Parathyroid adenoma (tissue), 2 donors: ENCODE results near the gene ANKHD1.
A peak's percentile ranks its signal among the peaks of the same experiment; 100 is the strongest.
"Not testable (repeated sequence)": the region's sequence is repeated elsewhere in the genome, so short reads cannot be mapped to it uniquely, and the experiment has no call there.

ENCODE experiments used
- H2AFZ ChIP-seq: fragments of 300-600 bp; sonication (generic); one replicate; pipeline ENCODE4 v1.7.0; 2017; ENCODE audit warnings: antibody characterized with exemption, mild to moderate bottlenecking
- H3K27ac ChIP-seq: fragments of 300-600 bp; sonication (generic); one replicate; pipeline ENCODE4 v1.7.0; 2017
- H3K27me3 ChIP-seq: fragments of 300-600 bp; sonication (generic); one replicate; pipeline ENCODE4 v1.7.0; 2017; ENCODE audit warnings: low read length; ENCODE audit not compliant: control insufficient read depth, insufficient read depth
- H3K36me3 ChIP-seq: fragments of 300-600 bp; sonication (generic); one replicate; pipeline ENCODE4 v1.7.0; 2017; ENCODE audit warnings: low read length; ENCODE audit not compliant: control insufficient read depth, insufficient read depth
- H3K4me1 ChIP-seq: fragments of 300-600 bp; sonication (generic); one replicate; pipeline ENCODE4 v1.7.0; 2017; ENCODE audit warnings: control low read depth
- H3K4me2 ChIP-seq: fragments of 300-600 bp; sonication (generic); one replicate; pipeline ENCODE4 v1.7.0; 2017; ENCODE audit warnings: low read length
- H3K4me3 ChIP-seq: fragments of 300-600 bp; sonication (generic); one replicate; pipeline ENCODE4 v1.7.0; 2017; ENCODE audit warnings: low read depth, low read length
- H3K79me2 ChIP-seq: fragments of 300-600 bp; sonication (generic); one replicate; pipeline ENCODE4 v1.7.0; 2017; ENCODE audit warnings: control low read depth
- H3K9ac ChIP-seq: fragments of 300-600 bp; sonication (generic); one replicate; pipeline ENCODE4 v1.7.0; 2017; ENCODE audit warnings: mild to moderate bottlenecking
- H3K9me3 ChIP-seq: fragments of 300-600 bp; sonication (generic); one replicate; pipeline ENCODE4 v1.7.0; 2017; ENCODE audit warnings: low read length; ENCODE audit not compliant: control insufficient read depth
- CTCF ChIP-seq: fragments of 300-600 bp; sonication (generic); IDR thresholded peaks from one replicate; pipeline ENCODE4 v1.7.0; 2017; ENCODE audit warnings: antibody characterized with exemption, mild to moderate bottlenecking
- donor health status: primary hyperparathyroidism.

The ANKHD1 gene

GRCh38 chr5:140576776-140577201 is 175.2 kb downstream of the ANKHD1 start:
- H3K9ac ChIP-seq: no peak overlapping the region
- no peak overlapping the region for H3K4me2 ChIP-seq
- H3K27ac ChIP-seq: peak overlapping the region; percentile 34
- H3K79me2 ChIP-seq: no peaks in the 10 kb centered on the region
- no peak overlapping the region for H3K4me3 ChIP-seq
- no peak for TF ChIP-seq CTCF
- no peaks in the 10 kb centered on the region for H3K27me3 ChIP-seq
- H2AFZ ChIP-seq: peak overlapping the region; percentile 43
- no peaks in the 10 kb centered on the region for H3K36me3 ChIP-seq
- H3K4me1 ChIP-seq: no peaks in the 10 kb centered on the region
- no peaks in the 10 kb centered on the region for H3K9me3 ChIP-seq

DNA sequence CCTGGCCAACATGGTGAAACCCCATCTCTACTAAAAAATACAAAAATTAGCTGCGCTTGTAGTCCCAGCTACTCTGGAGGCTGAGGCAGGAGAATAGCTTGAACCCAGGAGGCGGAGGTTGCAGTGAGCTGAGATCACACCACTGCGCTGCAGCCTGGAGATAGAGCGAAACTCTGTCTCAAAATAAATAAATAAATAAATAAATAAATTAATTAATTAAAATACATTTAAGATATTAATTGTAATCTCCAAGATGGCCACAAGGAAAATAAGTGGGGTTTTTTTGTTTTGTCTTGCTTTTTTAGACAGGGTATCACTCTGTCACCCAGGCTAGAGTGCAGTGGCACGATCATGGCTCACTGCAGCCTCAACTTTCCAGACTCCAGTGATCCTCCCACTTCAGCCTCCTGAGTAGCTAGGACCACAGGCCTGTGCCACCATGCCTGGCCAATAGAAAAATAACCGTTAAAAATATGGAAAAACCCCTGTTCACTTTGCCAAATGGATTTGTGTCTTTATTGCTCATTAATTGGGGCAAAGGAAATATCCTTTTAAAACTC is 177.6 kb downstream of the ANKHD1 start:
- H3K4me2 ChIP-seq, H3K36me3 ChIP-seq, H2AFZ ChIP-seq, H3K4me3 ChIP-seq, H3K4me1 ChIP-seq, H3K27me3 ChIP-seq, H3K79me2 ChIP-seq, H3K27ac ChIP-seq, H3K9ac ChIP-seq, H3K9me3 ChIP-seq: not testable (repeated sequence)

- H3K9me3 ChIP-seq: no peaks in the 10 kb centered on the region
- no peak overlapping the region for H3K4me2 ChIP-seq
- H3K9ac ChIP-seq: no peak overlapping the region
- TF ChIP-seq CTCF: no peak
- H3K27ac ChIP-seq: no peak overlapping the region
- no peaks in the 10 kb centered on the region for H3K36me3 ChIP-seq
- H3K79me2 ChIP-seq: no peaks in the 10 kb centered on the region
- no peaks in the 10 kb centered on the region for H3K4me1 ChIP-seq
- no peak overlapping the region for H3K4me3 ChIP-seq
- H2AFZ ChIP-seq: no peak overlapping the region
- H3K27me3 ChIP-seq: no peaks in the 10 kb centered on the region
These were observed 185.9 kb downstream of the ANKHD1 start for GRCh38 chr5:140587495-140587894.

GRCh38 chr5:140588311-140589070 is 186.9 kb downstream of the ANKHD1 start:
- no peak overlapping the region for H3K9ac ChIP-seq
- H3K4me1 ChIP-seq: no peaks in the 10 kb centered on the region
- no peaks in the 10 kb centered on the region for H3K9me3 ChIP-seq
- H3K79me2 ChIP-seq: no peaks in the 10 kb centered on the region
- H3K27ac ChIP-seq: no peak overlapping the region
- H3K27me3 ChIP-seq: no peaks in the 10 kb centered on the region
- H3K4me3 ChIP-seq: no peak overlapping the region
- H3K36me3 ChIP-seq: no peaks in the 10 kb centered on the region
- H2AFZ ChIP-seq: no peak overlapping the region
- TF ChIP-seq CTCF: no peak
- no peak overlapping the region for H3K4me2 ChIP-seq
